ENCODE results near the gene ART3.

The ART3 gene

DNA sequence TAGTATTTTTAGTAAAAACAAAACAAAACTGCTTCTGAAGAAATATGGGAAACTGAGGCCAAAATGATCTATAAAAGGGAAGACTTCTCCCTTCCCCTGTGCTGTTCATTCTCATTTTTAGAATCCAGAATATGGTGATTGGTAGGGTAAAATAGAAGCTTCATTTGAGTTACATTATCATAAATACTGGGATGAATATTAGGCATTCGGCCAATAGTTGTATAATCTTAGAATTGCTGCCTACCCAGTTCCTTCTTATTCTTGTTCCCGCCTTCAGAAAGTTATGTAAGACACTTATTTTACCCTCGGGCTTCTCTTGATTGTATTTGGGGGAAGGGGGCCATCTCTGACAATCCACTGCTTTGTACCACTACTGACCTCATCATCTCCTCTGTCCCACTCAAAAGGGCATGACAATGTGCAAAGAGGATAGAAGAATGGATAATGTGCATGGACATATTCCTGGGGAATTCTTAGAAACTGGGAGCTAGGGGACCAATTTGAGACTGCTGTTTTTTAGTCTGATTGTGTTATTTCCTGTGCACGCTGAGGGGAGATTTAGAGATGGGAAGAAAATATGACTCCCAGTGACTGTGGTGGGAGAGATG, 588 bp downstream of the ART3 start:
- DNase-seq: no peak

DNA sequence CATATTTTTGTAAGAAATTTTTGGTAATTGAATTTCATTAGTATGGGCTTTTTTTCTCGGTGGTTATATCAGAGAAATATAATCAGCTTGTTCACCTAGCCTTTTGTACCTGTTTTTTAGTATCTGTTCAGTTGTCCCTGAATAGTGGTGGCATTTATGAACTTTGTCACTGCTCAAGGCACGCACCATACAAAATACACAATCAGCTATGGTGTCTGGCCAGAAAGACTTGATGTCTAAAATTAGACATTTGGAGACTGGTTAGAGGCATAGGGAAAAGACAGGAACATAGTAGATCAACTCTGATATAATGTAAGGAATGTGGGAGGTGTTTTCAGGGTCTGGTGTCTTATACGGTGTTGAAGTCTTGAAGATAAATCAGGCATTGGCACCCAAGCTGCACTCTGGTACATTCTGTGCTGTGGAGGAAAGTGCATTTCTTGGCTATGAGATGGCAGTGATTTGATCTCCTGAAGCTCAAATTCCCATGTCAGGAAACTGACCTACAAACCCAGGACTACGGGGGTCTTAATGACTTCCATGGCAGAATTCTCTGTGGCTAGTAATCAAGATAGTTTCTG, 3.6 kb downstream of the ART3 start:
- DNase-seq: no peak

DNA sequence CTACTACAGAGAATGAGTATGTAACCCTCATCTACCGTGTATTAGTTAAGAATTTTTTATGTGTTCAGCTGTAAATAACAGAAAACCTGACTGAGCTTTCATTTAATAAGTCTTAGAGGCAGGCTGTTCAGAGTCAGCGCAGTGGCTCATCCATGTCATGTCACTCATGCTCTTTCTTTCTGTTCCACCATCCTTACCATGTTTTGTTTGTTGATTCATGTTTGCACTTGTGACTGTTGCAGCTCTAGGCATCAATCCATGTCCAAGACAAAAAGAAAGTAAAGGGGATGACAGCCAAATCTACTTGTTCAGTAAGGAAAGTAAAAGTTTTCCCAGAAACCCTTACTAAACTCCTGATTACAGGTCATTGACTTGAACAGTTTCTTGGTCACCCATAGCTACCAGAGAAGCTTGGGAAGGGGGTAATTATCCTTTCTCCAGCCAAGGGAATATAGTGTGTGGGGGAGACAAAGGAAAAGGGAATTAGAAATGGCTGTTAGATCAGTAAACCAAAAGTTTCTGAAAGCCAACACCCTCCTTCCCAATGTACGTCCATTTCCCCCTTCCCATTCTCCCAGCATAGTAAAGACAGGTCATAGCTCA, 9.0 kb downstream of the ART3 start:
- DNase-seq: no peak

DNA sequence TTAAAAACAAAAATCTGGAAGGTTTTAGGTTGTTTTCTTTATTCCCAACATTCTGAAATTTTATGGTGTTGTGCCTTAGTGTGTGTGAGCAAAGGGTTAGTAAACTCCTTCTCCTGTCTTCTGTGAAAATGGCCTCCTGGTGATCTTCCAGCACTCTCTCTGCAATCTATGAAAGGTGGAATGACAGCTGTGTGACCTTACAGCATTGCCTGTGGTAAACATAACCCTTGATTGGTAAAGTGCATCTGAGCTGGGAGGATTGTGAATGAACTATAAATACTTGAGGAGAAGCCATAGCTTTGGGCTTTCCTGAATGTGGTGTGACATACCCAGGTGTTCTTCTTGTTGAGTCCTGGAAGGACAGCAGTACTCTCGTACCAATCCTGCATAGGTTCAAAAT, 10.0 kb downstream of the ART3 start:
- no peak for DNase-seq

DNA sequence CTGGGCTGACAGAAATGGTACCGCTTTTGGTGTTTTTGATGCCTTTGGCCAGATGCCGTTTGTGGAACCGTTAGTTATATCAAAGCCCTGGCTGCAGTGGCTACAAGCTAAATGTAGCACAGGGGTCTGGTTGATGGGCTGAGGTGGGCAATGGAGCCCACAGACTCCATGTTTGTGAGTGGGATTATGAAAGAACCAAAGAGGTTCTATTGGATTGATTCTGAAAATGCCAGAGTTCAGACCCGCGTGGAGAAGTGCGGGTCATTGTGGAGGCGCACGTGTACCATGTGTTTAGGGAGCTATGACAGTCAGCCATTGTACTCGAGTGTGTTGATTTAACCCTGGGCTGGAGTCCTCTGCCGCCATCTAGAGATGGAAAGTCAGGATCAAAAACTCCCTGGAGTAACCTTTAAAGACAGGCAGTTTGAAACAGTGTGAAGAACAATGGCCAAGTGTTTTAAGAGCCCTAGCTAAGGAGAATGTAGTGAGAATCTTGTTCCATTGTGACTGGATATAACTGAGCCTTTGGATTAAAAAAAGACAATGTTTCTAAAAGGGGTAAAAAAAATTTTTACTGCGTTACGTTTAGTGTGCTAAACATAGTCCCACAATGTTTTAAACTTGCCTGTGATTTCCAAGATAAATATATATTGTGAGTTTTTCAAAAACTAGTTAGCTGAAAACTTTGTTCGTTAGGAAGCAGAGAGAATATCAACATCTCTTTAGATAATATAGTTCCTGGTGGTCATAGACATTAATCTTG, 12.7 kb downstream of the ART3 start:
- no peak for DNase-seq

DNA sequence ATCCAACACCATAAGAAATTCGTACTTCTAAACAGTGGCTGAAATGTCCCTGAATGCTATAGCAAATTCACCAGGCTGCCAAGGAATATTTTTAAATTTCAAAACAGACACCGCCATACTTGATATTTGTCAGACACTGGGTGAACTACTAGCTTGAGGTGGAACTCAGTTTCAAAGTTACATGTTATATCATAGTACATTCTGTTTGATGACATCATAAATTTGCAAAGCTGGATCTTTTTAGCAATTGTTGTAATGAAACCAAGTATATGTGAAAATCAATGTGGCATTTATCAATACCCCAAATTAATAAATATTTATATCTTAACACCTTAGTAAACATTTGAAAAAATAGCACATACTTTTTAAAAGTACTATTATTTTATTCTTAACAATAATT, 14.2 kb downstream of the ART3 start:
- DNase-seq: no peak

DNA sequence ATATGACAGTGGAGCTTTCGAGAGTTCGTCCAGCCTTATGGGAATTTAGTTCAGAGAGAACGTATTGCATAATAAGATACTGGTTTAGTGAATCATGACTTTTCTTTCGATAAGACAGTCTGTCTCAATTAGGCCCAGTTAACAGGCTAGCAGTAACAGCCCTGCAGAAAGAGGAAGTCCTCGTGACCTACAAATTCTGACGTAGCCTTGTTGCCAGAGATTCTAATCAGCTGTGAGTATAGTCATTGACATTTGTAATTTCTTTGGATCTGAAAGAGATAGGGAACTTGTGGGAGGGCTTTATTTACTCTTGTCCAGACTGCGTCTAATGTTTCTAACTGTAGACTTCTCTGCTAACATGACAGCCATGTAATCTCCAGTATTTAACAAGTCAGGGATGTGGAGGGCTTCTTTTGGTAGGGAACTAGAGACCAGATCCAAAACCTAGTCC, 15.8 kb downstream of the ART3 start:
- DNase-seq: no peak

DNA sequence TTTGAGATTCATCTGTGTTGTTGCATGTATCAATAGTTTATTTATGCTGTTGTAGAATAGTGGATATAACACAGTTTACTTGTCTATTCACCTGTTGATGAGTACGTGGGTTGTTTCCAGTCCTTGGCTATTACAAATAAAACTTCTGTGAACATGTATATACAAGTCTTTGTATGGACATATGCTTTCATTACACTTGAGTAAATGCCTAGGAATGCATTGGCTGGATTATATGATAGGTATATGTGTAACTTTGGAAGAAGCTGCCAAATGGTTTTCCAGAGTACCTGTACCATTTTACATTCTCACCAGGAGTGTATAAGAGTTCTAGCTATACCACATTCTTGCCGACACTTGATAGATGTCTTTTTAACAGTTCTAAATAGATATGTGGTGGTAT, 16.5 kb downstream of the ART3 start:
- no peak for DNase-seq

DNA sequence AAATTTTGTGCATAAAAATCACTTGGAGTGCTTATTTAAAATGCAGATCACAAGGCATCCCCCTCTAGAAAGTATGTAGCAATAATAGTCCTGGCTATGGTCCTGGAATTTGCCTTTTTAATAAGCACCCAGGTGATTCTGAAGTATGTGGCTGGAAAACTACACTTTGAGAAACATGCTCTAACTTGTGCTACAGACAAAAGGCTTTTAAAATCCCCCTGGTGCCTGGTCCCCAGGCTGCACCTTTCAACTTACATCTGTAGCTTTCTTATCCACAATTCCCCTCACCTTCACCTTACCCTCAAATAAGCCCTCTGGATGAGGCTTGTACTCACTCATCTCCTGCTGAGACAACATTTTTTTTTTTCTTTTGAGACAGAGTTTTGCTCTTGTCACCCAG, 21.1 kb downstream of the ART3 start:
- DNase-seq: no peak

DNA sequence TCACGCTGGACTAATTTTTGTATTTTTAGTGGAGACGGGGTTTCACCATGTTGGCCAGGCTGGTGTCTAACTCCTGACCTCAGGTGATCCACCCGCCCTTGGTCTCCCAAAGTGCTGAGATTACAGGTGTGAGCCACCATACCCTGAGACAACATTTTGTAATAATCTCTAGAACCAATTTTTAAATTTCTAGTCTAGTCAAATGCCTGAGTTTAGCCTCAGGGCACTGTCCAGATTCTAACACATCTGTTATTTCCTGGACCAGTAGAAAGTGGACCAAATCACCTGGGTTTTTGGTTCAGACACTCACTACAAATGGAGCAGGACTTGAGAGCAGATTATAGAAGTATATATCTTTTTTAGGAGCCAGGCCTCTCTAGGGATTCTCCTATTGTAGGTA, 21.6 kb downstream of the ART3 start:
- DNase-seq: no peak

DNA sequence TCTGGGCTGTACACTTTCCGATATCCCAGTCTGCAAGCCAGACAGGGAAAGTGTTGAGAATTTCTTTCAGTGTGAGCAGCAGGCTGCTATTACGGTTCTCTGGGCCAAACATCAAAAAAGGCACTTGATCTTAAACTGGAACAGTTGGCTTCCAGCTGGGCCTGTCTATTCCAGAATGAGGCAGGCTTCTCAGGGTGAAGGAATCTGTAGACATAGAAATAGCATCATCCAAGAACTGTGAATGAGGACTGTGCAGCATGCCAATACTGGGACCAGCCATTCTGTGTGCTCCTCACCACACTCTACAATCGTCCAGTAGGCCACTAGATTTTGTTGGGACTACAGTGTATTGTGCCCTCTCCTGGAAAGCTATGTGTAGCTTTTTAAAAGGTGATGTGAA, 31.1 kb downstream of the ART3 start:
- no peak for DNase-seq

DNA sequence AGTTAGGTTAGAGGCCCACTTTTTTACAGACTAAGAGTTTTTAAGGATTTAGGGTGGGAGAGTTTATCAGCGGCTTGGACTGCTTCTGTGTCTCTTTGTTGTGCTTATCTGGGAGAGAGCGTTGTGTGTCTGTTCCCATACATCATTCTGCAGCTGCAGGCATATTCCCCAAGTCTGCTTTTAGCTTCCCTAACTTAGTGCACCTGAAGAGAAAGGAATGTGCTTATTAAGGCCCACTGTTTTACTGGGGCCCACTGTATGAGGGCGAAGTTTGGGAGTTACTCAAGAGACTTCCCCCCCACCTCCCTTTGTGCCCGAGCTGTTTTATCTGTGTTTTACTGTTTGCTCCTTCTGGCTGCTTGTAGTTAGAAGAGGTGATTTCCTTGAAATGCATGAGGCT, 31.9 kb downstream of the ART3 start:
- no peak for DNase-seq

DNA sequence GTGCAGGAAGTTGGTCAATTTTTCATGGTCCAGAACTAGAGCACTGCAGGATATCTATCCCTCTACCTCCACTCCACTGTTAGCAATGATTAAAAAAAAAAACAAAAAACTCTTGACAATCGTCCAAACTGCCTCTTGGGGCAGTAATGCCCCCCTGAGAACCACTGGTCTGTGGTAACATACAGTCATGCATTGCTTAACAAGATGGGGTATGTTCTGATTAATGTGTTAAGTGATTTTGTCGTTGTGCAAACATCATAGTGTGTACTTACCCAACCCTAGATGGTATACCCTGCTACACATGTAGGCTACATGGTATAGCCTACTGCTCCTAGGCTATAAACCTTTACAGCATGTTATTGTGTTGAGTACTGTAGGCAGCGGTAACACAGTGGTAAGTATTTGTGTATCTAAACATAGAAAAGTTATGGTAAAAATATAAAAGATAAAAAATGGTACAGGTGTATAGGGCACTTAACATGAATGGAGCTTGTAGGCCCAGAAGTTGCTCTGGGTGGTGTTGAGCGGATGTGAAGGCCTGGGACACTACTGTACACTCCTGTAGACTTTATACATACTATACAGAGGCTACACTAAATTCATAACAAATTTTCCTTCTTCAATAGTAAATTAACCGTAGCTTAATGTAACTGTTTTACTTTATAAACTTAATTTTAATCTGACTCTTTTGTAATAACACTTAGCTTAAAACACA, 34.1 kb downstream of the ART3 start:
- DNase-seq: no peak

DNA sequence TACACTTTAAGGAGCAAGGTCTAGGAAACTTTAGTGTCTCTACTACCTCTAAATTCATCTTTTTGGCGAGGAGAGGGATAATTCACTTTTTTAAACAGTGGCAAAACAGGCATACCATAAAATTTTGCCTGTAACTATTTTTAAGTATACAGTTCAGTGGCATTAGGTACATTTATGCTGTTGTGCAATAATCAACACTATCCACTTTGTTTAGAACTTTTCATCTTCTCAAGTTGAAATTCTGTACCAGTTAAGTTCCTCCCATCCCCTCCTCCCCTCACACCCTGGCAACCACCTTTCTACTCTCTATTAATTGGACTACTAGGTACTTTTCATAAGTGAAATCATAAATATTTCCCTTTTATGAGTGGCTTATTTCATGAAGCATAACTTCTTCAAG, 42.3 kb downstream of the ART3 start:
- no peak for DNase-seq

DNA sequence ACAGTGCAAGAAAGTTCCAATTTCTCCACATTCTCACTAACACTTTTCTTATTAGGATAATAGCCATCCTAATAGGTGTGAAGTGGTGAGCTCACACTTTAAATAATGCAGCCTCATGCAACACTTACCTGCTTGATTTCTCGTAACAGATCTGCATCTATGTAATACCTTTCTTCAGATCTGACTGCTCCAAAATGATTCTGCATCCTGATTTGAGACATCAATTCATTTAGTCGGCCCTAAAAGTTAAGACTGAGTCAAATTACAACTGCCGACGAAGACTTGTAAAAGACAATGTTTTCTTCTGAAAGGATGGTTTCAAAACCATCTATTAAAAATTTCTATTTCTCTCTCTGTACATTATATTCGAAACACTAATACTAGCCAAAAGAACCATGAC, 43.0 kb downstream of the ART3 start:
- DNase-seq: no peak

DNA sequence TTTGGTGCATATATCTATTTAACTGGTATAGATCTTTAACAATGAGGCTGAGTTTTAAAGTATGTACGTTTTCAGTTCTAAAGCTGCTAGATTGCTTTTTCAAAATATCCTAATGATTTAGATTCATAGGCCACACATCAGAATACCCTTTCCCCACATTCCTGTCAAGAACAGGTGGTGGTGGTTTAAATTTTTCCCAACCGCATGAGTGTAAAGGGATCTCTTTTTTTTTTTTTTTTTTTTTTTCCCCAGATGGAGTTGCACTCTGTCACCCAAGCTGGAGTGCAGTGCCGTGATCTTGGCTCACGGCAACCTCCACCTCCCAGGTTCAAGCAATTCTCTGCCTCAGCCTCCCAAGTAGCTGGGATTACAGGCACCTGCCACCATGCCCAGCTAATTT, 45.7 kb downstream of the ART3 start:
- DNase-seq: no peak

DNA sequence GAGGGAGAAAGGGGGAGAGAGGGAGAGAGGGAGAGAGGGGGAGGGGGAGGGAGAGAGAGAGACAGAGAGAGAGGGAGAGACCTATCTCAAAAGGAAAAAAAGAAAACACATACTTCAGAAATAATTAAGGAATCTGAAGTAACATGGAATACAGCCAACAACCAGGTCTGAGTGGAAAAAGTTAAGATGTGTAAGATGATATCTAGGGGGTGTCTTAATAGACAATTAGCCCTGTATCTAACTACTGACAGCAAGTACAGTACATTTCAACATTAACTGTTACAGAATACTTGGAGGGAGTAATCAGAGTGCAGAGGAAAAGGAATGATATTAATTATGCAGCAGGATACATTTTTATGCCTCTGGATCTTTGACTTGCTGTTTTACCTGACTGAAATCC, 51.3 kb downstream of the ART3 start:
- DNase-seq: no peak

DNA sequence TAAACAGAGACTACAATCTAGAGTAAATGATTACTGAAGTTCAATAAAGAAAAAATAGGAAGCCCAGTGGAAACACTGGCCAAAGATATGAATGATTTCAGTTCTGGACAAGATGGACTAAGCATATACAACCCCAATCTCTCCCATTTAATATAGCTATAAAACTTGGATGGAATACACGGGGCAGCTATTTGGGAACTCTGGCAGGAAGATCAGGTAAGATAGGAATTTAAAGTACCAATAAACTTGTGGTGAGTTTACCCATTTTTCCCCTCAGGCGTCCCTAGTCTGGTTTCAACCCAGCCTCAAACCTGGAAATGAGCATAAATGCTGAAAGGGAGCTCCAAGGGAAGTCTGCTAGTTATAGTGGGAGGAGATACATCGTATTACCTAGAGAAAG, 53.2 kb downstream of the ART3 start:
- no peak for DNase-seq

DNA sequence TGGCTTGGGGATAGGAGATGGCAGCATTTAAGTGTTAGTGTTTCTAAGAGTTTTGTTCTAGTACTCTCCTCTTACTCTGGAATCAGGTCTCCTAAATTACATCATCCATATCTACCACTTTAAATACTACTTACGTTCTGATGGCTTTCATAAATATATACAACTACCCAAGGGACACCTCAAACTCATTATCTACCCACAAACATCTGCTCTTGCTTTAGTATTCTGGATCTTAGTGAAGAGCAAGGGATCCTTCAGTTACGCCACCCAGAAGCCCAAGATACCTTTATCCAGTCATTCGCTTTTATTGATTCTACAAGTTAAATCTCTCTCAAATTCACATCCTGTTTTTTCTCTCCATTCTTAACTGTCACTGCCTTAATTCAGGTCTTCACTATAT, 66.7 kb downstream of the ART3 start:
- no peak for DNase-seq

DNA sequence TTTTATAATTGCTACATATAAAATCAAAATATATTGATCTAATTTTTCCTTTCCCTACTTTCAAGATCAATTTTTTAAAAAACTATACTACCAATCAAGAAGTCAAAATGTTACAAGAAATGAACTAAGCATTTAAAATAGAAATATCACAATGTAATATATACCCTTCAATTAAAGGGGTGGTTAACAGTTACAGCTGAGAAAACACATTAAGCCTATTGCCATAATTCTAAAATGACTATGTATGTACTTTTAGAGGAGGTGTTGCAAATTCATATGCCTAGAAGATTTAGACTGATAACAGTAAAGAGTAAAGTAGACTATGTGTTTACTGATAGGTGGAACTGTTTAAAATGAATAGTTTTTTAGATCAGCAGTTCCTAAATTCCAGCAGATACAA, 70.0 kb downstream of the ART3 start:
- DNase-seq: no peak

DNA sequence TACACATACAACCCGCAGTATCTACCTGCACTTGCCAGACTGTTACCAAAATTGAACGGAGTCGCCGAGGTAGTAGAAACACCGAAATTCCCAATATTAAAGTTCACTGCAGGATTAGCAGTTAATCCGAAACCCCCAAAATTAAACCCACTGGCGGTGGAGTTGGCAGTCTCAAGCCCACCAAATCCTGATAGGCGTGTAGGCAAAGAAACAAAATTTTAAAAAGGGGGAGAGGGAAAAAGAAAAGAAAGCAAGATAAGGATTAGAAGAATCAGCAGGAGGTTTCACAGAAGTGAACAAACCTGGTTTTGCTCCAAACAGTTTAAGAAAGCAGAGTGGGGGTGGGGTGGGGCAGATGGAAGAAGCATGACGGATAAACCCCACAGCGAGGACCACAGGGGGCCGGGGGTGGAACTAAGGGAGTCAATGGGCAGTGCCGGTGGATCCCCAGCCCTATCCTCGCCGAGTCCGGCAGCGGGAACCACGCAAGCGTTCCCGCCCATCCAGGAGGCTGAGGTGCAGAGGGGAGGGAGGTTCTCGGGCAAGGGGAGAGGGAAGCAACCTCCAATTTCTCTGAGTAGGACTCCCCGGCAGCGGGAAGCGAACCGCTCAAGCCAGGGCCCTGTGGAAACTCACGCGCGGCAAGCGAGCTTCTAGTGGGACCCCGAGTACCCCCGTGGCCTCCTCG, 73.1 kb downstream of the ART3 start:
- DNase-seq: no peak

DNA sequence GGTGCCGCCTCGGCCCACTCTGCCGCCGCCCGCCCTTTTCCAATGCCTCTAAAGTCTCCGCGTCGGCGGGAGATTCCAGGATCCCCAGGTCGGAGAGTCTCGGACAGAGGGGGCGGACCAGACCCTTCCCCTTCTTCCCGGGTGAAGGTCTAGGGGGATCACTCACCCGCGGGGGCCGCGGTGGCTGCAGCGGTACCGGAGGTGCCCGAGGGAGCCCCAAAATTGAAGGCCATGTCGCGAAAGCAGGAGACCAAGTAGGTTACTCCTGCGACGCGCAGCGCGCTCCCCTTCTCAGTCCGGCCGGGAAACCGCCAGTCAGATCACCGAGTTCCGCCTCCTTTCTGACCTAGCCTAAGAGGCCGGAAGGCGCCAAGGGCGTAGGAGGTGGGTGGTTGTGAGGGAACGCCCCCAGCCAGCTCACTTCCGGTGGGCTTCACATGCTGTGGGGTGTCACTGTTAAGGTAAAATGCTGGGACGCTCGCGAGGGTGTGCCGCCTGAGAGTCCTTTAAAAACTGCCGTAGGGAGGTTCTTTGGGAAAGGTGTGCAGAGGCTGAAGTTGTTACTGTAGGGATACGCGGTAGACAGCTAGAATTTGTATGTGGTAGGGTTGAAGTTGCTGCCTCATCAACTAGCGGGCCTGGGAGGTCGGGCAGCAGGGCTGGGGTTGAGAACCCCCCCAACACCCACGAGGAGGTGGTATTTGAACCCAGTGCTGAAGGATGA, 73.8 kb downstream of the ART3 start, which contains the start of gene NUP54:
NUP54 (minus strand) TSS at position 256 of the 724 bp plus-strand sequence; CDS start at position 233, 23 bp downstream.
- DNase-seq: peak; percentile 16
